ENCODE data around the gene CYP1A2. TPM values are rescaled to one million over a fixed set of nuclear protein-coding genes. Genes with fewer than 3 reads are reported as not detected.

Gene CYP1A2
- polyA plus RNA-seq, 1 of the 3 experiments (the other 2 are of a cell fraction) = not detected

DNA sequence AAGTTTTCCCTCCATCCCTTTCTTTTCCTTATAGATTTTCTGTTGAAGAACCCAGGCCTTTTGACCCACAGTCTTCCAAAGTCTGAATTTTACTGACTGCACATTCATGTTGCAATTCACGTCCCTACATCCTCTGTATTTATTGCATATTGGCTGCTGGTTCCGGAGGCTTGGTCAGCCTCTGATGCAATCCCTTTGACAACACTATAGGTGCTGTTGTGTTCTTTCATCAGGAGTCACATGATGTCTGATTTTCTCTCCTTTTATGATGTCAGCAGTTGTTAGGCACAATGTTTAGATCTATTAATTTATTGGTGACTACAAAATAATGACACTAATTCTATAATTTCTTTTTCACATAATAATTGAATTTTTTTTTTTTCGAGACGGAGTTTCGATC, 32.0 kb upstream of the CYP1A2 start:
- Histone ChIP-seq H3K79me2 (ENCODE audit: insufficient read depth) (no peaks in the 10 kb centered on the region), H4K20me1 (ENCODE audit: insufficient read depth) (no peaks in the 10 kb centered on the region), H3K9ac (no peak overlapping the region), H2AFZ (ENCODE audit: low read depth) (no peak overlapping the region), H3K27me3 (ENCODE audit: insufficient read depth) (peaks cover 9% of the 10 kb centered on the region; the same call in 1 of the 2 replicates), H3F3A (replicated peaks; ENCODE audit: insufficient read depth) (peaks cover 3% of the 10 kb centered on the region), H3K27ac (ENCODE audit: low read depth in 2 of 2, low read length in 1 of 2) (no peak overlapping the region), H3K9me3 (no peaks in the 10 kb centered on the region), H3K9me2 (no peaks in the 10 kb centered on the region), H3K36me3 (replicated peaks in 1 of 2; ENCODE audit: control insufficient read depth in 1 of 2, insufficient read depth in 2 of 2, low read length in 1 of 2) (no peaks in the 10 kb centered on the region), H3K4me3 (ENCODE audit: low read depth in 2 of 2, low read length in 1 of 2) (no peak overlapping the region), H3K4me1 (ENCODE audit: control insufficient read depth in 1 of 2, insufficient read depth in 2 of 2, low read depth in 1 of 2, low read length in 1 of 2) (no peaks in the 10 kb centered on the region), H3K4me2 (no peak overlapping the region)
- ChIA-PET CTCF (interaction anchor here (0.7 kb wide), 1 partner anchor 85 kb away, joined by 3 read pairs; no protein-coding TSS in a partner anchor), POLR2A (no interaction called here)
- WGBS (ENCODE audit: low lambda C conversion rate) = 62% methylated on average over 5 of the region's 5 CpGs
- TF ChIP-seq FOXM1 (IDR thresholded peaks at IDR 0.05; ENCODE audit: low read depth) (no peak), JUND (IDR thresholded peaks at IDR 0.05) (no peak), REST (IDR thresholded peaks at IDR 0.05; ENCODE audit: low read depth, low read length) (no peak)
- no peak for DNase-seq

DNA sequence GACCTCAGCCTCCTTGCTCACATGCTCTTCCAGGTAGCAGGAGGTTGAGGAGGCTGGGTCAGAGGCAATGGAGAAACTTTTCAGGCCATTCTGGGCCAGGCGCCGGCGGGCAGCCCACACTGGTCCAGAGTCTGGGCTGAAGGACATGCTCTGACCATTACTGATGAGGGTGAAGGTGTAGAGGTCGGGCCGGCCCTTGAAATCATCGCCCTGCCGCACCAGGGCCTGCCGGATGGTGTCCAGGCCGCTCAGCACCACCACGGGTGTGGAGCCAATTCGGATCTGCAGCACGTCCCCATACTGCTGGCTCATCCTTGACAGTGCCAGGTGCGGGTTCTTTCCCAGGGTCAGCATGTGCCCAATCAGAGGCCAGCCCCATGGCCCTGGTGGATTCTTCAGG, 26.1 kb upstream of the CYP1A2 start:
- Histone ChIP-seq H3K36me3 (replicated peaks in 1 of 2; ENCODE audit: control insufficient read depth in 1 of 2, insufficient read depth in 2 of 2, low read length in 1 of 2) (no peaks in the 10 kb centered on the region), H3K4me3 (ENCODE audit: low read depth in 2 of 2, low read length in 1 of 2) (no peak overlapping the region), H2AFZ (ENCODE audit: low read depth) (no peak overlapping the region), H4K20me1 (ENCODE audit: insufficient read depth) (no peaks in the 10 kb centered on the region), H3F3A (replicated peaks; ENCODE audit: insufficient read depth) (no peaks in the 10 kb centered on the region), H3K9me2 (no peaks in the 10 kb centered on the region), H3K79me2 (ENCODE audit: insufficient read depth) (no peaks in the 10 kb centered on the region), H3K27ac (ENCODE audit: low read depth in 2 of 2, low read length in 1 of 2) (no peak overlapping the region), H3K4me2 (no peak overlapping the region), H3K4me1 (ENCODE audit: control insufficient read depth in 1 of 2, insufficient read depth in 2 of 2, low read depth in 1 of 2, low read length in 1 of 2) (peaks cover 0 to 7% of the 10 kb centered on the region in 2 experiments; a peak in 1 of 4 replicates), H3K9ac (no peak overlapping the region), H3K9me3 (no peaks in the 10 kb centered on the region), H3K27me3 (ENCODE audit: insufficient read depth) (peaks cover 13% of the 10 kb centered on the region; the same call in 1 of the 2 replicates)
- no peak for DNase-seq
- TF ChIP-seq TAF1 (IDR thresholded peaks at IDR 0.05; ENCODE audit: borderline replicate concordance, low read depth, low read length) (no peak), CHD2 (IDR thresholded peaks at IDR 0.05; ENCODE audit: low read length, partially characterized antibody) (no peak), GATA2 (CRISPR knock-in tag; IDR thresholded peaks at IDR 0.05) (no peak), RXRA (IDR thresholded peaks at IDR 0.05; ENCODE audit: borderline replicate concordance, low read depth) (no peak), GABPA (IDR thresholded peaks at IDR 0.05; ENCODE audit: low read depth) (no peak), POLR2AphosphoS5 (IDR thresholded peaks at IDR 0.05; ENCODE audit: low read depth, low read length) (no peak), FOXM1 (IDR thresholded peaks at IDR 0.05; ENCODE audit: low read depth) (no peak), RFX5 (IDR thresholded peaks at IDR 0.05; ENCODE audit: low read length) (no peak), PBX3 (IDR thresholded peaks at IDR 0.05) (no peak), YY1 (IDR thresholded peaks at IDR 0.05; ENCODE audit: low read depth) (no peak), TEAD4 (IDR thresholded peaks at IDR 0.05; ENCODE audit: borderline replicate concordance, insufficient read depth) (no peak)
- TF ChIP-seq, protein P1, sequence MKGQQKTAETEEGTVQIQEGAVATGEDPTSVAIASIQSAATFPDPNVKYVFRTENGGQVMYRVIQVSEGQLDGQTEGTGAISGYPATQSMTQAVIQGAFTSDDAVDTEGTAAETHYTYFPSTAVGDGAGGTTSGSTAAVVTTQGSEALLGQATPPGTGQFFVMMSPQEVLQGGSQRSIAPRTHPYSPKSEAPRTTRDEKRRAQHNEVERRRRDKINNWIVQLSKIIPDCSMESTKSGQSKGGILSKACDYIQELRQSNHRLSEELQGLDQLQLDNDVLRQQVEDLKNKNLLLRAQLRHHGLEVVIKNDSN (IDR thresholded peaks at IDR 0.05; ENCODE audit: borderline replicate concordance, low read depth) = no peak
- TF ChIP-seq, protein P2, sequence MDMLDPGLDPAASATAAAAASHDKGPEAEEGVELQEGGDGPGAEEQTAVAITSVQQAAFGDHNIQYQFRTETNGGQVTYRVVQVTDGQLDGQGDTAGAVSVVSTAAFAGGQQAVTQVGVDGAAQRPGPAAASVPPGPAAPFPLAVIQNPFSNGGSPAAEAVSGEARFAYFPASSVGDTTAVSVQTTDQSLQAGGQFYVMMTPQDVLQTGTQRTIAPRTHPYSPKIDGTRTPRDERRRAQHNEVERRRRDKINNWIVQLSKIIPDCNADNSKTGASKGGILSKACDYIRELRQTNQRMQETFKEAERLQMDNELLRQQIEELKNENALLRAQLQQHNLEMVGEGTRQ (IDR thresholded peaks at IDR 0.05; ENCODE audit: borderline replicate concordance, low read depth, low read length) = no peak
- CTCF ChIA-PET = no interaction called here
- POLR2A ChIA-PET = no interaction called here
- WGBS (ENCODE audit: low lambda C conversion rate) = no CpG with 5 or more reads among the region's 13 CpGs

All from SK-N-SH (cell line).